A673 (cell line): ENCODE measurements around the gene GPI.

Experiments used
- CTCF ChIP-seq: fragments of 300-800, 200-600 bp; sonication (generic); conservative IDR thresholded peaks from 2 replicates; pipeline ENCODE4 v1.5.1; 2017; ENCODE audit warnings: low read depth, mild to moderate bottlenecking, antibody characterized with exemption, low read length, moderate library complexity, mixed read lengths
- EZH2 ChIP-seq: fragments of 200-600 bp; sonication (generic); IDR thresholded peaks from 2 replicates; pipeline ENCODE4 v1.6.1; 2017; ENCODE audit warnings: borderline replicate concordance, low read depth, mild to moderate bottlenecking, mixed read lengths, antibody characterized with exemption, low read length; ENCODE audit not compliant: poor library complexity, severe bottlenecking

- TF ChIP-seq EZH2 (no peak), CTCF (no peak)
These were observed 17.3 kb upstream of the GPI start for GRCh38 chr19:34347561-34348165.
